ENCODE data around the gene PLEKHA4. TPM values are rescaled to one million over a fixed set of nuclear protein-coding genes. Genes with fewer than 3 reads are reported as not detected.
A peak's percentile ranks its signal among the peaks of the same experiment; 100 is the strongest.
"Not testable (repeated sequence)": the region's sequence is repeated elsewhere in the genome, so short reads cannot be mapped to it uniquely, and the experiment has no call there.

Gene PLEKHA4
- total RNA-seq, 2 donors from 2014 or later, result 22.4 to 25.1 TPM

DNA sequence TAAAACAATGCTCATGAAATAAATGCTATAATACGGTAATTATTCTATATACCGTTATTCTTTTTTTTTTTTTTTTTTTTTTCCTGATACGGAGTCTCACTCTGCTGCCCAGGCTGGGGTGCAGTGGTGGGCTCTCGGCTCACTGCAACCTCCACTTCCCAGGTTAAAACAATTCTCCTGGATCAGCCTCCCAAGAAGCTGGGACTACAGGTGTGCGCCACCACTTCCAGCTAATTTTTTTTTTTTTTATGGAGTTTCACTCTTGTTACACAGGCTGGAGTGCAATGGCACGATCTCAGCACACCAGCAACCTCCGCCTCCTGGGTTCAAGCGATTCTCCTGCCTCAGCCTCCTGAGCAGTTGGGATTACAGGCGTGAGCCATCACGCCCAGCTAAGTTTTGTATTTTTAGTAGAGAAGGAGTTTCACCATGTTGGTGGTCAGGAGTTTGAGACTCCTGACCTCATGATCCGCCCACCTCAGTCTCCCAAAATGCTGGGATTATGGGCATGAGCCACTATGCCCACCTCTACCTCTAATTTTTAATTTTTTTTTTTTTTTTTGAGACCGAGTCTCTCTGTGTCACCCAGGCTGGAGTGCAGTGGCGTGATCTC is 10.7 kb upstream of the PLEKHA4 start:
- peak overlapping the region; percentile 99 to 100 for H3K27ac ChIP-seq
- no peak for DNase-seq (ENCODE audit: low spot score)
- no peaks in the 10 kb centered on the region for H3K27me3 ChIP-seq
- H3K36me3 ChIP-seq, result peaks cover 46% of the 10 kb centered on the region
- no peak overlapping the region for H3K4me3 ChIP-seq
- TF ChIP-seq, protein P1, sequence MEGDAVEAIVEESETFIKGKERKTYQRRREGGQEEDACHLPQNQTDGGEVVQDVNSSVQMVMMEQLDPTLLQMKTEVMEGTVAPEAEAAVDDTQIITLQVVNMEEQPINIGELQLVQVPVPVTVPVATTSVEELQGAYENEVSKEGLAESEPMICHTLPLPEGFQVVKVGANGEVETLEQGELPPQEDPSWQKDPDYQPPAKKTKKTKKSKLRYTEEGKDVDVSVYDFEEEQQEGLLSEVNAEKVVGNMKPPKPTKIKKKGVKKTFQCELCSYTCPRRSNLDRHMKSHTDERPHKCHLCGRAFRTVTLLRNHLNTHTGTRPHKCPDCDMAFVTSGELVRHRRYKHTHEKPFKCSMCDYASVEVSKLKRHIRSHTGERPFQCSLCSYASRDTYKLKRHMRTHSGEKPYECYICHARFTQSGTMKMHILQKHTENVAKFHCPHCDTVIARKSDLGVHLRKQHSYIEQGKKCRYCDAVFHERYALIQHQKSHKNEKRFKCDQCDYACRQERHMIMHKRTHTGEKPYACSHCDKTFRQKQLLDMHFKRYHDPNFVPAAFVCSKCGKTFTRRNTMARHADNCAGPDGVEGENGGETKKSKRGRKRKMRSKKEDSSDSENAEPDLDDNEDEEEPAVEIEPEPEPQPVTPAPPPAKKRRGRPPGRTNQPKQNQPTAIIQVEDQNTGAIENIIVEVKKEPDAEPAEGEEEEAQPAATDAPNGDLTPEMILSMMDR (IDR thresholded peaks at IDR 0.05), result no peak
- H3K9me3 ChIP-seq, result no peaks in the 10 kb centered on the region
- peaks cover 0 to 60% of the 10 kb centered on the region in 2 donors for H3K4me1 ChIP-seq

DNA sequence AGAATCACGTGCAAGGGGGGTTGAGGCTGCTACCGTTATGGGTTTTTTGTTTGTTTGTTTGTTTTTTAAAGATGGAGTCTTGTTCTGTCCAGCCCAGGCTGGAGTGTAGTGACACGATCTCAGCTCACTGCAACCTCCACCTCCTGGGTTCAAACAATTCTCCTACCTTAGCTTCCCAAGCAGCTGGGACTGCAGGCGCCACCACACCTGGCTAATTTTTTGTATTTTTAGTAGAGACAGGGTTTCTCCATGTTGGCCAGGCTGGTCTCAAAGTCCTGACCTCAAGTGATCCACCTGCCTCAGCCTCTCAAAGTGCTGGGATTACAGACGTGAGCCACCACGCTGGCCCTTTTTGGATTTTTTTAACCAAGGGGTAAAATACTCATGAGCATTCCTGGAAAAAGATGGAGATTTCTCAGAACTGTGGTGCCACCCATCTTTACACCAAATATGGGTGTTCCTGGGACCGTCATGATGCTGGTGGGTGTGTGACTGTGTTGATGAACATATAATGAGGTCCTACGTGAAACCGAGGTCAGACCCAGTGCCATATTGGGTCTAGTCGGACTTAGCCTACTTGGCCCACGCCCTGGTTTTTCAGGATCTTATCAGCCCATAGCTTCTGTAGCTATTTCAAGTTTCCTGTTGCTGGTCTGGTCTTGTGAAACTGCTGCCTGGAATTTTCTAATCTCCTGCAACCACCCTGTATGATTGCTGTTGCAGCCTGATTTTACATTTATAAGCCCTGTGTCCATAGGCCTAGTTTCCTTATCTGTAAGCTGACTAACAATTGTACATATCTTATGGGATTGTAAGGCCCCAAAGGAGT is 10.0 kb upstream of the PLEKHA4 start:
- H3K9me3 ChIP-seq, result no peaks in the 10 kb centered on the region
- peaks cover 54% of the 10 kb centered on the region for H3K36me3 ChIP-seq
- H3K4me3 ChIP-seq, result no peak overlapping the region
- peaks cover 0 to 67% of the 10 kb centered on the region in 2 donors for H3K4me1 ChIP-seq
- H3K27ac ChIP-seq, result peak overlapping the region; percentile 99 to 100
- H3K27me3 ChIP-seq, result no peaks in the 10 kb centered on the region
- peak; percentile 89 for DNase-seq (ENCODE audit: low spot score)
- TF ChIP-seq, protein P1 (IDR thresholded peaks at IDR 0.05), result no peak

DNA sequence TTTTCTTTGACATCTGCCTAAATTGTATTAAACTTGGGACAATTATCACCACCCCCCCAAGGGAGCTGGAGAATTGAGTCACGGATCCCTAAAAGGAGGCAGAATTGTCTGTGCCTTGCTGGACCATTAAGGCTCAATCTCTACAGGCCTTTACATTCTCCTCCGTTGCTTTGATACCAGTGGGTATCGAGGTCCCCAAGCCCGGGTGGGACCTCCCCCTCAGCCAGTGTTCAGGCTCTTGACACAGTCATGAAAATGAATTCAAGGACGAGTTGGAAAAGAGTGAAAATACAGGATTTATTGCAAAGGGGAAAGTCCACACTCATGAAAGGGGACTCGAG is 9.4 kb upstream of the PLEKHA4 start:
- H3K27me3 ChIP-seq, result no peaks in the 10 kb centered on the region
- no peak overlapping the region for H3K4me3 ChIP-seq
- TF ChIP-seq, protein P1 (IDR thresholded peaks at IDR 0.05), result no peak
- peaks cover 57% of the 10 kb centered on the region for H3K36me3 ChIP-seq
- H3K4me1 ChIP-seq, result peaks cover 0 to 70% of the 10 kb centered on the region in 2 donors
- no peaks in the 10 kb centered on the region for H3K9me3 ChIP-seq
- no peak for DNase-seq (ENCODE audit: low spot score)
- peak overlapping the region; percentile 99 to 100 for H3K27ac ChIP-seq

DNA sequence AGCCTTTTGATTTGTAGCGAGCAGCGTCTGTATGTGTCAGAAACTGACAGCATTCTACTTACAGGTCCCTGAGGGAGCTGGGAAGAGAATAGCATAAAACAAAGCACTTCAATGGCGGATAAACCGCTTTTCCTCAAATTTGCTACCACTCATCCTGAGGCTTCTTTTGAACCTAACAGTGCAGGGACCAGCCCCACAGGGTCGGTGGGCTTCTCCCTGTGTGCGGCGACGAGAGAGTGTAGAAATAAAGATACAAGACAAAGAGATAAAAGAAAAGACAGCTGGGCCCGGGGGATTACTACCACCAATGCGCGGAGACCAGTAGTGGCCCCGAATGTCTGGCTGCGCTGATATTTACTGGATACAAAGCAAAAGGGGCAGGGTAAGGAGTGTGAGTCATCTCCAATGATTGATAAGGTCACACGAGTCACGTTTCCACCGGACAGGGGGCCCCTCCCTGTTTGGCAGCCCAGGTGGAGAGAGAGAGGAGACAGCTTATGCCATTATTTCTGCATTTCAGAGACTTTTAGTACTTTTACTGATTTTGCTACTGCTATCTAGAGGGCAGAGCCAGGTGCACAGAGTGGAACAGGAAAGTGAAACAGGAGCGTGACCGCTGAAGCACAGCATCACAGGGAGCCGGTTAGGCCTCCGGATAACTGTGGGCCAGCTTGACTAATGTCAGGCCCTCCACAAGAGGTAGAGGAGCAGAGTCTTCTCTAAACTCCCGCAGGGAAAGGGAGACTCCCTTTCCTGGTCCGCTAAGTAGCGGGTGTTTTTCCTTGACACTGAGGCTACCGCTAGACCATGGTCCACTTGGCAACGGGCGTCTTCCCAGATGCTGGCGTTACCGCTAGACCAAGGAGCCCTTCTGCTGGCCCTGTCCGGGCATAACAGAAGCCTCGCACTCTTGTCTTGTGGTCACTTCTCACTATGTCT is 7.9 kb upstream of the PLEKHA4 start:
- H3K9me3 ChIP-seq, H3K27me3 ChIP-seq: not testable (repeated sequence)
- peak; percentile 82 for DNase-seq (ENCODE audit: low spot score)
- H3K4me1 ChIP-seq, result peaks cover 0 to 70% of the 10 kb centered on the region in 2 donors
- peak overlapping the region; percentile 99 to 100 for H3K27ac ChIP-seq
- H3K4me3 ChIP-seq, result peak overlapping the region; percentile 88 to 95
- peaks cover 57% of the 10 kb centered on the region for H3K36me3 ChIP-seq

DNA sequence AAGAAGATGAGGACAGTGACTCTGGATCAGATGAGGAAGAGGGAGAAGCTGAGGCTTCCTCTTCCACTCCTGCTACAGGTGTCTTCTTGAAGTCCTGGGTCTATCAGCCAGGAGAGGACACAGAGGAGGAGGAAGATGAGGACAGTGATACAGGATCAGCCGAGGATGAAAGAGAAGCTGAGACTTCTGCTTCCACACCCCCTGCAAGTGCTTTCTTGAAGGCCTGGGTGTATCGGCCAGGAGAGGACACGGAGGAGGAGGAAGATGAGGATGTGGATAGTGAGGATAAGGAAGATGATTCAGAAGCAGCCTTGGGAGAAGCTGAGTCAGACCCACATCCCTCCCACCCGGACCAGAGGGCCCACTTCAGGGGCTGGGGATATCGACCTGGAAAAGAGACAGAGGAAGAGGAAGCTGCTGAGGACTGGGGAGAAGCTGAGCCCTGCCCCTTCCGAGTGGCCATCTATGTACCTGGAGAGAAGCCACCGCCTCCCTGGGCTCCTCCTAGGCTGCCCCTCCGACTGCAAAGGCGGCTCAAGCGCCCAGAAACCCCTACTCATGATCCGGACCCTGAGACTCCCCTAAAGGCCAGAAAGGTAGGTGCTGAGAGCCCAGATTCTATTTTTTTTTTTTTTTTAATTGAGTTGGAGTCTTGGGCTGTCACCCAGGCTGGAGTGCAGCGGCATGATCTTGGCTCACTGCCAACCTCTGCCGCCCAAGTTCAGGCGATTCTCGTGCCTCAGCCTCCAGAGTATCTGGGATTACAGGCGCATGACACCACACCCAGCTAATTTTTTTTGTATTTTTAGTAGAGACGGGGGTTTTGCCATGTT is 6.1 kb upstream of the PLEKHA4 start:
- peak overlapping the region; percentile 88 to 95 for H3K4me3 ChIP-seq
- H3K27me3 ChIP-seq, result no peaks in the 10 kb centered on the region
- no peak for DNase-seq (ENCODE audit: low spot score)
- H3K9me3 ChIP-seq, result no peaks in the 10 kb centered on the region
- H3K36me3 ChIP-seq, result peaks cover 57% of the 10 kb centered on the region
- H3K4me1 ChIP-seq, result peaks cover 0 to 58% of the 10 kb centered on the region in 2 donors
- TF ChIP-seq, protein P1 (IDR thresholded peaks at IDR 0.05), result no peak
- H3K27ac ChIP-seq, result peak overlapping the region; percentile 99 to 100
